ENCODE data around the gene LRRC71. TPM values are rescaled to one million over a fixed set of nuclear protein-coding genes. Genes with fewer than 3 reads are reported as not detected.

LRRC71 gene
- total and polyA plus RNA-seq, 7 experiments from 2014 or later = not detected

GRCh38 chr1:156964441-156964840 is 44.0 kb downstream of the LRRC71 start:
- peak overlapping the region in 8 of 9 donors; percentile 71 to 96 (median 89) for H3K27ac Mint-ChIP-seq

GRCh38 chr1:156969496-156969895 is 49.1 kb downstream of the LRRC71 start:
- Mint-ChIP-seq H3K9me3 (peaks cover 0 to under 1% (median 0%) of the 10 kb centered on the region in 11 donors), H3K27me3 (peaks cover 0 to 70% (median 4%) of the 10 kb centered on the region in 5 donors), H3K4me3 (no peak overlapping the region), H3K4me1 (peaks cover 0 to 11% (median 2%) of the 10 kb centered on the region in 7 donors), H3K36me3 (no peaks in the 10 kb centered on the region), H3K27ac (no peak overlapping the region)
- no peaks in the 10 kb centered on the region for H3K36me3 ChIP-seq (ENCODE audit: control insufficient read depth in 2 of 3, insufficient read depth in 3 of 3, low read length in 3 of 3)
- H3K27me3 ChIP-seq (ENCODE audit: control insufficient read depth in 2 of 2, insufficient read depth in 2 of 2, low read length in 2 of 2) = no peaks in the 10 kb centered on the region
- POLR2A ChIA-PET = interaction anchor here (0.7 to 1.0 kb wide), 2 partner anchors 11 to 42 kb away, joined by 3 read pairs; no protein-coding TSS in a partner anchor
- no peaks in the 10 kb centered on the region for H3K4me1 ChIP-seq (ENCODE audit: control insufficient read depth in 2 of 2, insufficient read depth in 2 of 2, low read length in 2 of 2)
- intact Hi-C loops (cut with micrococcal nuclease) = loop anchor here in 1 of 2 donors (10.0 kb wide), 1 partner anchor 165 kb away; the partner anchor contains the start of gene ETV3
- ATAC-seq (no peak), DNase-seq (no peak)
- no peaks in the 10 kb centered on the region for H3K9me3 ChIP-seq (ENCODE audit: control insufficient read depth in 2 of 3, low read length in 3 of 3)
- CTCF ChIA-PET = interaction anchor here (0.6 to 3.4 kb wide), 11 partner anchors 9 to 243 kb away, joined by 3 to 21 read pairs (median 4); no protein-coding TSS in a partner anchor
- H3K4me3 ChIP-seq (ENCODE audit: low read length) = no peak overlapping the region
- no peak overlapping the region for H3K27ac ChIP-seq (ENCODE audit: low read depth, low read length)

More at GRCh38 chr1:156964441-156964840, 44.0 kb downstream of the LRRC71 start:
- Mint-ChIP-seq H3K27me3 (peaks cover 0 to 38% (median 0%) of the 10 kb centered on the region in 5 donors), H3K4me1 (peaks cover 29 to 60% (median 46%) of the 10 kb centered on the region in 7 donors), H3K4me3 (peak overlapping the region; percentile 33 to 95 (median 77)), H3K36me3 (peaks cover 3 to 26% (median 17%) of the 10 kb centered on the region in 5 donors), H3K9me3 (peaks cover 0 to 10% (median 4%) of the 10 kb centered on the region in 11 donors)
- DNase-seq (no peak), ATAC-seq (no peak)
- H3K9me3 ChIP-seq (ENCODE audit: control insufficient read depth in 2 of 3, low read length in 3 of 3) = peaks cover 0 to 6% (median 0%) of the 10 kb centered on the region in 3 experiments
- no peak overlapping the region for H3K4me3 ChIP-seq (ENCODE audit: low read length)
- ChIA-PET POLR2A (no interaction called here), CTCF (interaction anchor here (1.3 kb wide), 1 partner anchor 36 kb away, joined by 3 read pairs; no protein-coding TSS in a partner anchor)
- peaks cover 13 to 29% of the 10 kb centered on the region in 2 donors for H3K4me1 ChIP-seq (ENCODE audit: control insufficient read depth in 2 of 2, insufficient read depth in 2 of 2, low read length in 2 of 2)
- H3K27me3 ChIP-seq (ENCODE audit: control insufficient read depth in 2 of 2, insufficient read depth in 2 of 2, low read length in 2 of 2) = no peaks in the 10 kb centered on the region
- intact Hi-C loops (cut with micrococcal nuclease) = loop anchor here in 1 of 2 donors (10.0 kb wide), 1 partner anchor 170 kb away; the partner anchor contains the start of gene ETV3
- H3K27ac ChIP-seq (ENCODE audit: low read depth, low read length) = no peak overlapping the region
- peaks cover 0 to 16% (median 0%) of the 10 kb centered on the region in 3 experiments for H3K36me3 ChIP-seq (ENCODE audit: control insufficient read depth in 2 of 3, insufficient read depth in 3 of 3, low read length in 3 of 3)

DNA sequence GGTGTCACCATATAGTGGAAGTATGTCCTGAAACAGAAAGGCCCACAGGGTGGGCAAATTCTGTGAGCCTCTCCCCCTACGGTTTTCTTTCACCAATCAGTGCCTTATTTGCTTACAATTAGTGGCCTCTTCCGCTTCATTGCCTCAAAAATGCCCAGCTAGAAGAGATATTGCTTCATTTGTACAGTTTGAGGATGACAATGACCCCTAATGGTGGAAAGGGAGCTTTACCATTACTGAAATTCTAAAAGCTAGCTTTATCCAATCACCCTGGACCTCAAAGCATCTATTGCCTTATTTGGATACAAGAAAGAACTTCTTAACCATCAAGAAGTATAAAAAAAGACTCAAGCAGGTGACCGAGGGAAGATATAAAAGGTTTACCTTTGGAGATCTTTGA is 49.6 kb downstream of the LRRC71 start:
- Mint-ChIP-seq H3K36me3 (no peaks in the 10 kb centered on the region), H3K4me1 (peaks cover 0 to 8% (median 0%) of the 10 kb centered on the region in 7 donors), H3K27me3 (peaks cover 0 to 75% (median 4%) of the 10 kb centered on the region in 5 donors), H3K4me3 (no peak overlapping the region), H3K27ac (peak overlapping the region in 1 of 9 donors; percentile 12), H3K9me3 (no peaks in the 10 kb centered on the region)
- POLR2A ChIA-PET = interaction anchor here (0.7 to 1.0 kb wide), 2 partner anchors 18 to 42 kb away, joined by 3 read pairs; no protein-coding TSS in a partner anchor
- intact Hi-C loops (cut with micrococcal nuclease) = loop anchor here in 1 of 2 donors (1.0 kb wide), 2 partner anchors 60 to 78 kb away; no protein-coding TSS in a partner anchor
- H3K36me3 ChIP-seq (ENCODE audit: control insufficient read depth in 2 of 3, insufficient read depth in 3 of 3, low read length in 3 of 3) = no peaks in the 10 kb centered on the region
- no peaks in the 10 kb centered on the region for H3K27me3 ChIP-seq (ENCODE audit: control insufficient read depth in 2 of 2, insufficient read depth in 2 of 2, low read length in 2 of 2)
- no peak overlapping the region for H3K4me3 ChIP-seq (ENCODE audit: low read length)
- peak in 5 of 9 donors; percentile 14 to 27 (median 22) for DNase-seq
- ATAC-seq = no peak
- no peaks in the 10 kb centered on the region for H3K4me1 ChIP-seq (ENCODE audit: control insufficient read depth in 2 of 2, insufficient read depth in 2 of 2, low read length in 2 of 2)
- H3K27ac ChIP-seq (ENCODE audit: low read depth, low read length) = no peak overlapping the region
- CTCF ChIA-PET = interaction anchor here (0.7 to 3.4 kb wide), 10 partner anchors 8 to 598 kb away, joined by 3 to 21 read pairs (median 4); no protein-coding TSS in a partner anchor
- no peaks in the 10 kb centered on the region for H3K9me3 ChIP-seq (ENCODE audit: control insufficient read depth in 2 of 3, low read length in 3 of 3)

DNA sequence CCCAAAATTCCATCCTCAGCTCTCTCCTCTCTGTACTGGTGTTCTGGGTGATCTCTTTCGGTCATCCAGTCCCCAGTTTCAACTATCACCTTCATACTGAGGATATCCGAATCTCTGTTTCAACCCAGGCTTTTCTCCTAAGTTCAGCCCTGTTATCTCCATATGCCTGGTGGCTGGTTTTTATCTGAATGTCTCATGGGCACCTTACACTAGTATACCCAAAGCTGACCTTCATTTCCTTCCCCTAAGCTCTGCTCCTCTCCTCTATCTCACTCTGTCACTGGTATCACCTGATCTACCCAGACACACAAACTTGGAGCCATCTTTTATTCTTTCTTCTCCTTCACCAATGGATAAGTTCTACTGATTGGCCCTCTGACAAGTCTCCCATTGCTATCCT is 53.0 kb downstream of the LRRC71 start:
- no peaks in the 10 kb centered on the region for H3K27me3 ChIP-seq (ENCODE audit: control insufficient read depth in 2 of 2, insufficient read depth in 2 of 2, low read length in 2 of 2)
- ChIA-PET POLR2A (no interaction called here), CTCF (interaction anchor here (0.6 kb wide), 1 partner anchor 11 kb away, joined by 3 read pairs; no protein-coding TSS in a partner anchor)
- no peaks in the 10 kb centered on the region for H3K9me3 ChIP-seq (ENCODE audit: control insufficient read depth in 2 of 3, low read length in 3 of 3)
- no peak overlapping the region for H3K4me3 ChIP-seq (ENCODE audit: low read length)
- H3K27ac Mint-ChIP-seq = peak overlapping the region in 1 of 9 donors; percentile 11
- no peaks in the 10 kb centered on the region for H3K36me3 Mint-ChIP-seq
- intact Hi-C loops (cut with micrococcal nuclease) = no loop called here
- H3K36me3 ChIP-seq (ENCODE audit: control insufficient read depth in 2 of 3, insufficient read depth in 3 of 3, low read length in 3 of 3) = no peaks in the 10 kb centered on the region
- H3K27me3 Mint-ChIP-seq = peaks cover 1 to 77% (median 12%) of the 10 kb centered on the region in 5 donors
- no peak overlapping the region for H3K27ac ChIP-seq (ENCODE audit: low read depth, low read length)
- H3K4me1 ChIP-seq (ENCODE audit: control insufficient read depth in 2 of 2, insufficient read depth in 2 of 2, low read length in 2 of 2) = no peaks in the 10 kb centered on the region
- H3K9me3 Mint-ChIP-seq = peaks cover 0 to 1% (median 0%) of the 10 kb centered on the region in 11 donors
- DNase-seq (no peak), ATAC-seq (no peak)
- H3K4me3 Mint-ChIP-seq = no peak overlapping the region
- H3K4me1 Mint-ChIP-seq = no peaks in the 10 kb centered on the region

DNA sequence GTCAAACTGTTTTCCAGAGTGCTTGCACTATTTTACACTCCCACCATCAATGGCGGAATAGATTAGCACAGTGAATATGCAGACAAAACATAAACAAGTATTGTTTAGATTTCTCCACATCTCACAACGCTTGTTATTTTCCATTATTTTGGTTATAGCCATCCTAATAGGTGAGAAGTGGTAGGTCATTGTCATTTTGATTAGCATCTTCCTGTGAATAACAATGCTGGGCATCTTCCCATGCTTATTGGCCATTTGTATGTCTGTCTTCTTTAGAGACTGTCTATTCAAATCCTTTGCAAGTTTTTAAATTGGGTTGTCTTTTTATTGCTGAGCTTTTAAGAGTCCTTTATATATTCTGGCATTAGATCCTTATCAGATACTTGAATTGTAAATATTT is 54.7 kb downstream of the LRRC71 start:
- Histone ChIP-seq H3K4me1 (ENCODE audit: control insufficient read depth in 2 of 2, insufficient read depth in 2 of 2, low read length in 2 of 2) (no peaks in the 10 kb centered on the region), H3K9me3 (ENCODE audit: control insufficient read depth in 2 of 3, low read length in 3 of 3) (no peaks in the 10 kb centered on the region), H3K4me3 (ENCODE audit: low read length) (no peak overlapping the region), H3K27me3 (ENCODE audit: control insufficient read depth in 2 of 2, insufficient read depth in 2 of 2, low read length in 2 of 2) (no peaks in the 10 kb centered on the region), H3K36me3 (ENCODE audit: control insufficient read depth in 2 of 3, insufficient read depth in 3 of 3, low read length in 3 of 3) (no peaks in the 10 kb centered on the region), H3K27ac (ENCODE audit: low read depth, low read length) (no peak overlapping the region)
- intact Hi-C loops (cut with micrococcal nuclease) = no loop called here
- DNase-seq (no peak), ATAC-seq (no peak)
- CTCF ChIA-PET = no interaction called here
- Mint-ChIP-seq H3K4me1 (no peaks in the 10 kb centered on the region), H3K4me3 (no peak overlapping the region), H3K27ac (no peak overlapping the region), H3K36me3 (no peaks in the 10 kb centered on the region), H3K27me3 (peaks cover 5 to 71% (median 14%) of the 10 kb centered on the region in 5 donors), H3K9me3 (peaks cover 0 to 1% (median 0%) of the 10 kb centered on the region in 11 donors)
- POLR2A ChIA-PET = no interaction called here

- Histone ChIP-seq H3K9me3 (ENCODE audit: control insufficient read depth in 2 of 3, low read length in 3 of 3) (no peaks in the 10 kb centered on the region), H3K27me3 (ENCODE audit: control insufficient read depth in 2 of 2, insufficient read depth in 2 of 2, low read length in 2 of 2) (no peaks in the 10 kb centered on the region), H3K4me3 (ENCODE audit: low read length) (no peak overlapping the region), H3K4me1 (ENCODE audit: control insufficient read depth in 2 of 2, insufficient read depth in 2 of 2, low read length in 2 of 2) (no peaks in the 10 kb centered on the region), H3K36me3 (ENCODE audit: control insufficient read depth in 2 of 3, insufficient read depth in 3 of 3, low read length in 3 of 3) (no peaks in the 10 kb centered on the region), H3K27ac (ENCODE audit: low read depth, low read length) (no peak overlapping the region)
- ChIA-PET CTCF (no interaction called here), POLR2A (no interaction called here)
- peaks cover 9 to 54% (median 19%) of the 10 kb centered on the region in 5 donors for H3K27me3 Mint-ChIP-seq
- no peaks in the 10 kb centered on the region for H3K36me3 Mint-ChIP-seq
- intact Hi-C loops (cut with micrococcal nuclease) = no loop called here
- no peaks in the 10 kb centered on the region for H3K4me1 Mint-ChIP-seq
- no peak for ATAC-seq
- no peak overlapping the region for H3K4me3 Mint-ChIP-seq
- H3K9me3 Mint-ChIP-seq = peaks cover 0 to 3% (median 0%) of the 10 kb centered on the region in 11 donors
- no peak overlapping the region for H3K27ac Mint-ChIP-seq
- no peak for DNase-seq
These were observed 60.1 kb downstream of the LRRC71 start for GRCh38 chr1:156980551-156980950.
